Lower lobe of right lung (tissue), 2 donors: ENCODE measurements around the gene HEATR5A. TPM values are rescaled to one million over a fixed set of nuclear protein-coding genes. Genes with fewer than 3 reads are reported as not detected.

Experiments
- ATAC-seq, 2 donors: fragments of 200-7000 bp; cut with Tn5 transposase; one replicate each; pipeline ENCODE4 v1.9.1; 2020 to 2022; ENCODE audit warnings: mild to moderate bottlenecking in 2 of 2, moderate library complexity in 2 of 2
- DNase-seq: peaks from one replicate; pipeline ENCODE4 v3.0.0-alpha.2; 2020
- H3K27ac ChIP-seq: fragments of 200-600 bp; one replicate; pipeline ENCODE4 v1.8.0; 2022
- H3K27me3 ChIP-seq: fragments of 200-600 bp; one replicate; pipeline ENCODE4 v1.8.0; 2022; ENCODE audit warnings: low read depth
- H3K36me3 ChIP-seq: fragments of 200-600 bp; one replicate; pipeline ENCODE4 v1.8.0; 2022; ENCODE audit warnings: mild to moderate bottlenecking
- H3K4me1 ChIP-seq: fragments of 200-600 bp; one replicate; pipeline ENCODE4 v1.8.0; 2022
- H3K4me3 ChIP-seq: fragments of 200-600 bp; one replicate; pipeline ENCODE4 v1.8.0; 2022; ENCODE audit warnings: mild to moderate bottlenecking
- H3K9me3 ChIP-seq: fragments of 200-600 bp; one replicate; pipeline ENCODE4 v1.8.0; 2022
- CTCF ChIP-seq: fragments of 200-600 bp; IDR thresholded peaks from one replicate; pipeline ENCODE4 v1.8.0; 2022; ENCODE audit warnings: antibody characterized with exemption, mild to moderate bottlenecking
- intact Hi-C: fragments of 100-400 bp; cut with DNase I; formaldehyde crosslinking; loops from one replicate; pipeline ENCODE4 v1.11.0; 2022
- total RNA-seq: library from RNA; stranded (reverse); fragmentation: NEBNext Ultra II Directional; extraction: Animal tissue kit (Norgen Biotek cat#: 25700); gene quantifications from one replicate; pipeline ENCODE4 v1.2.1, GENCODE V29; 2021
- donor health status: DM: no; HTN: yes; CAD: no; lungs with severe emphysema.

The HEATR5A gene
- total RNA-seq, 1 donor from 2014 or later: 41.6 TPM

- TF ChIP-seq CTCF: no peak
- ATAC-seq: no peak
- H3K27me3 ChIP-seq: no peaks in the 10 kb centered on the region
- H3K4me3 ChIP-seq: no peak overlapping the region
- no peak overlapping the region for H3K27ac ChIP-seq
- H3K36me3 ChIP-seq: peaks cover 90% of the 10 kb centered on the region
- no peak for DNase-seq
- intact Hi-C loops: no loop called here
- H3K9me3 ChIP-seq: no peaks in the 10 kb centered on the region
- H3K4me1 ChIP-seq: no peaks in the 10 kb centered on the region
These were observed 116.7 kb downstream of the HEATR5A start for GRCh38 chr14:31303654-31304053.

- ATAC-seq (no peak), DNase-seq (no peak)
- Histone ChIP-seq H3K27me3 (no peaks in the 10 kb centered on the region), H3K36me3 (peaks cover 76% of the 10 kb centered on the region), H3K4me3 (no peak overlapping the region), H3K4me1 (no peaks in the 10 kb centered on the region), H3K9me3 (no peaks in the 10 kb centered on the region), H3K27ac (no peak overlapping the region)
- intact Hi-C loops: no loop called here
- no peak for TF ChIP-seq CTCF
These were observed 119.5 kb downstream of the HEATR5A start for GRCh38 chr14:31300883-31301282.

GRCh38 chr14:31300296-31300695, 120.1 kb downstream of the HEATR5A start:
- no peak for DNase-seq
- no peak overlapping the region for H3K27ac ChIP-seq
- H3K4me3 ChIP-seq: no peak overlapping the region
- no peaks in the 10 kb centered on the region for H3K9me3 ChIP-seq
- H3K27me3 ChIP-seq: no peaks in the 10 kb centered on the region
- peaks cover 76% of the 10 kb centered on the region for H3K36me3 ChIP-seq
- intact Hi-C loops: no loop called here
- ATAC-seq: no peak
- TF ChIP-seq CTCF: no peak
- H3K4me1 ChIP-seq: no peaks in the 10 kb centered on the region

GRCh38 chr14:31297701-31298344, 122.5 kb downstream of the HEATR5A start:
- DNase-seq (no peak), ATAC-seq (no peak)
- Histone ChIP-seq H3K27me3 (no peaks in the 10 kb centered on the region), H3K27ac (no peak overlapping the region), H3K9me3 (no peaks in the 10 kb centered on the region), H3K4me3 (no peak overlapping the region), H3K36me3 (peaks cover 59% of the 10 kb centered on the region), H3K4me1 (no peaks in the 10 kb centered on the region)
- TF ChIP-seq CTCF: no peak
- intact Hi-C loops: no loop called here

GRCh38 chr14:31297112-31297511, 123.2 kb downstream of the HEATR5A start:
- Histone ChIP-seq H3K27ac (no peak overlapping the region), H3K4me3 (no peak overlapping the region), H3K27me3 (no peaks in the 10 kb centered on the region), H3K4me1 (no peaks in the 10 kb centered on the region), H3K36me3 (peaks cover 54% of the 10 kb centered on the region), H3K9me3 (no peaks in the 10 kb centered on the region)
- no peak for TF ChIP-seq CTCF
- intact Hi-C loops: no loop called here
- DNase-seq: no peak
- no peak for ATAC-seq
